ENCODE measurements around the gene CELA2A. TPM values are rescaled to one million over a fixed set of nuclear protein-coding genes. Genes with fewer than 3 reads are reported as not detected.
A peak's percentile ranks its signal among the peaks of the same experiment; 100 is the strongest.
"Not testable (repeated sequence)": the region's sequence is repeated elsewhere in the genome, so short reads cannot be mapped to it uniquely, and the experiment has no call there.

Gene CELA2A
- total and polyA plus RNA-seq, 4 donors = 0.72 TPM; not detected in 3

DNA sequence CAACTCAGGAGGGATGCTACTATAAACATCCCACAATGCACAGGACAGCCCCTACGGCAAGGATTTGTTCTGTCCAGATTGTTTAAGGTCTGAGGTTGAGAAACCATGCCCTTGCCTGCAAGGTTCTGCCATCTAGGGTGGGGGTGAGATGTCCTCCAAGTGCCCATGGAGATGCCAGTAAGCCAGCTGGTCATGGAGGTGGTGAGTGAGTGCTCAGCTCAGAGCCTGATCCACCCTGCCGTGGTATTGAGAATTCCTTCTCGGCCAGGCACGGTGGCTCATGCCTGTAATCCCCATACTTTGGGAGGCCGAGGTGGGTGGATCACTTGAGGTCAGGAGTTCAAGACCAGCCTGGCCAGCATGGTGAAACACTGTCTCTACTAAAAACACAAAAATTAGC lies 31.6 kb upstream of the CELA2A start:
- WGBS (ENCODE audit: insufficient coverage) = no CpG with 5 or more reads among the region's 5 CpGs
- peaks cover 33% of the 10 kb centered on the region for H3K4me1 ChIP-seq (ENCODE audit: control insufficient read depth, insufficient read depth, low read length)

DNA sequence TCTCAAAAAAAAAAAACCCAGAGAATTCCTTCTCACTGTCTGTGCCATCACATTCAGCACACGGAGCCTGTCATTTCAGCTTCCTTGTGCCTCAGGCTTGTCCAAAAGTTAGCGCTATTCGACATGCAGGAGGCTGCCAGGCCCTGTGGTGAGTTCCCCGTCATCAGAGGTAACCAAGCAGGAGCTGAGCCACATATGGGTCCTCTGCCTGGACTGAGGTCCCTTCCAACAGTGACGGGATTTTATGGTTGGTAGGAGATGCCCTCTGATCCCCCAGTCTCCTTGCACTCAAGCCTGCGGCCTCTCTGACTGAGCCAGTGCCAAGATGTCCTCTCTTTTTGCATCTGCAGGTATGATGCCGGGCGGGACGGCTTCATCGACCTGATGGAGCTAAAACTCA lies 31.0 kb upstream of the CELA2A start:
- Histone ChIP-seq H3K36me3 (ENCODE audit: control insufficient read depth, insufficient read depth, low read length) (peaks cover 61% of the 10 kb centered on the region), H3K9me3 (ENCODE audit: control insufficient read depth, insufficient read depth, low read length) (no peaks in the 10 kb centered on the region), H3K27me3 (ENCODE audit: control insufficient read depth, insufficient read depth, low read length) (no peaks in the 10 kb centered on the region), H3K4me1 (ENCODE audit: control insufficient read depth, insufficient read depth, low read length) (peaks cover 33% of the 10 kb centered on the region), H3K4me3 (ENCODE audit: low read depth, low read length) (no peak overlapping the region), H3K27ac (ENCODE audit: low read depth, low read length) (no peak overlapping the region)
- 93% methylated on average over 10 of the region's 10 CpGs for WGBS (ENCODE audit: insufficient coverage)
- no peak for DNase-seq (ENCODE audit: low read depth in 4 of 6, low spot score in 6 of 6)

More for the DNA sequence above, 31.6 kb upstream of the CELA2A start:
- Histone ChIP-seq H3K27me3 (ENCODE audit: control insufficient read depth, insufficient read depth, low read length) (no peaks in the 10 kb centered on the region), H3K36me3 (ENCODE audit: control insufficient read depth, insufficient read depth, low read length) (peaks cover 56% of the 10 kb centered on the region), H3K27ac (ENCODE audit: low read depth, low read length) (no peak overlapping the region), H3K9me3 (ENCODE audit: control insufficient read depth, insufficient read depth, low read length) (no peaks in the 10 kb centered on the region), H3K4me3 (ENCODE audit: low read depth, low read length) (no peak overlapping the region)
- DNase-seq (ENCODE audit: low read depth in 4 of 6, low spot score in 6 of 6) = no peak

DNA sequence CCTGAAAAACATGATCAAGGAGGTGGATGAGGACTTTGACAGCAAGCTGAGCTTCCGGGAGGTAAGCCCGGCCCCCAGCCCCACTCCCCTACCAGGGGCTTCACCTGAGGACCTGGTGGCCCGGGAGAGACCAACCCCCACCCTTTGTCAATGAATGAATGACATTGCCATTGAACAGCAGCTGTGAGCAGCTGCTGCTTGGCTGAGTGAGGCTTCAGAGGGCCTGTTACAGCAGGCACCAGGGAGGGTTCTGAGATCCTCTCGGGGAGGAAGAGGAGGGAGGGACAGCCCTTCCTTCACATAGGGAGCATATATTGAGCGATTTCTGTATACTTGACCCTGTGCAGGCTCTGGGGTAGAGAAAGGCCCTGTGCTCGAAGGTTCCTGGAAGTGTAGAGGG lies 30.6 kb upstream of the CELA2A start:
- Histone ChIP-seq H3K9me3 (ENCODE audit: control insufficient read depth, insufficient read depth, low read length) (no peaks in the 10 kb centered on the region), H3K27ac (ENCODE audit: low read depth, low read length) (no peak overlapping the region), H3K27me3 (ENCODE audit: control insufficient read depth, insufficient read depth, low read length) (no peaks in the 10 kb centered on the region), H3K4me3 (ENCODE audit: low read depth, low read length) (no peak overlapping the region), H3K4me1 (ENCODE audit: control insufficient read depth, insufficient read depth, low read length) (peaks cover 36% of the 10 kb centered on the region), H3K36me3 (ENCODE audit: control insufficient read depth, insufficient read depth, low read length) (peaks cover 66% of the 10 kb centered on the region)
- DNase-seq (ENCODE audit: low read depth in 4 of 6, low spot score in 6 of 6) = no peak
- WGBS (ENCODE audit: insufficient coverage) = 100% methylated on average over 2 of the region's 6 CpGs

DNA sequence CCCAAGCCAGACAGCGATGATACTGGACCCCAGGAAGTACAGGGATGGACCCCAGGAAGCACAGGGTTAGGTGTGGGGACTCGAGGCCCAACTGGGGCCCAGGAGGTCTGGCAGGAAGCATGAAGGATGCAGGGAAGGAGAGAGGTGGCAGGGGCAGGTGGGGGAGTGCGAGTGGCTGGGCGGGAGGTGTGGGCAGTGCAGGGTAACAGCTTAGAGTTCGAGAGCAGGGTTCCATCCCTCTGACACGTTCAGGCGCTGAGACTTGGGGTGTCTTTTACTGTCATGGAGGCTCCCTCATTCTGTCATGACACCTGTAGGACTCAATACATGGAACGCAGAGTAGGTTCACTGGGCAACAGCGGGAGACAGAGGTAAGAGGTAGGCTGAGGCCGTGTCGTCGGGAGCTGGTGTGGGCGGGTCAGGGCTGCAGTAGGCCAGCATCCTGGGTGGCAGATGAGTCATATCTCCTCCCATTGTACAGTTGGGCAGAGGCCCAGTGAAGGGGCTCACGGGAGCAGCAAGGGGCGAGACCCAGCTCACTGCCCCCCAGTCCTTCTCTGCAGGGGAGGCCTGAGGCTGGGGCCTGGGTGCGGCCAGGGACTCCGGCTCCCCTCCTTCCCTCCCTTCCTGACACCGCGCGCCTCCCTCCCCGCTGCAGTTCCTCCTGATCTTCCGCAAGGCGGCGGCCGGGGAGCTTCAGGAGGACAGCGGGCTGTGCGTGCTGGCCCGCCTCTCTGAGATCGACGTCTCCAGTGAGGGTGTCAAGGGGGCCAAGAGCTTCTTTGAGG lies 29.8 kb upstream of the CELA2A start:
- Histone ChIP-seq H3K27me3 (ENCODE audit: control insufficient read depth, insufficient read depth, low read length) (no peaks in the 10 kb centered on the region), H3K4me1 (ENCODE audit: control insufficient read depth, insufficient read depth, low read length) (peaks cover 29% of the 10 kb centered on the region), H3K36me3 (ENCODE audit: control insufficient read depth, insufficient read depth, low read length) (peaks cover 66% of the 10 kb centered on the region), H3K27ac (ENCODE audit: low read depth, low read length) (no peak overlapping the region), H3K4me3 (ENCODE audit: low read depth, low read length) (no peak overlapping the region), H3K9me3 (ENCODE audit: control insufficient read depth, insufficient read depth, low read length) (no peaks in the 10 kb centered on the region)
- 71% methylated on average over 20 of the region's 30 CpGs for WGBS (ENCODE audit: insufficient coverage)
- DNase-seq (ENCODE audit: low read depth in 4 of 6, low spot score in 6 of 6) = no peak

DNA sequence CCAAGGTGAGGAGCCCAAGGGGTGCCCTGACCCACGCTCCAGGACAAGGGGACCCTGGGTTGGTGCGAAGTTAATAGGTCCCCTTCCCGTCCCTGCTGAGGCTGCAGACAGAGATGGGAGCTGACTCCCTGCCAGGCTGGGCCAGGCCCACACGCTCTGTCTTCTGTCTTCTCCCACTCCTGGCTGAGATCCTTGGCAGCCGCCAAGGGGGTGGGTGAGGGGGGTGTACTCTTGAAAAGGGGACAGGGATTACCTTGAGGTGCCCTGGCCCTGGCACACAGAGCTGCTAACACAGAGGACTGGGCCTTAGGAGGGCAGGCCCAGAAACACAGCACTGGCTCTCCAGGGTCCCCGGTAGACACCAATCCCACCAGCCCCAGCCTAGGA lies 29.3 kb upstream of the CELA2A start:
- peak in 1 of 6 donors; percentile 59 for DNase-seq (ENCODE audit: low read depth in 4 of 6, low spot score in 6 of 6)
- H3K27ac ChIP-seq (ENCODE audit: low read depth, low read length) = no peak overlapping the region

DNA sequence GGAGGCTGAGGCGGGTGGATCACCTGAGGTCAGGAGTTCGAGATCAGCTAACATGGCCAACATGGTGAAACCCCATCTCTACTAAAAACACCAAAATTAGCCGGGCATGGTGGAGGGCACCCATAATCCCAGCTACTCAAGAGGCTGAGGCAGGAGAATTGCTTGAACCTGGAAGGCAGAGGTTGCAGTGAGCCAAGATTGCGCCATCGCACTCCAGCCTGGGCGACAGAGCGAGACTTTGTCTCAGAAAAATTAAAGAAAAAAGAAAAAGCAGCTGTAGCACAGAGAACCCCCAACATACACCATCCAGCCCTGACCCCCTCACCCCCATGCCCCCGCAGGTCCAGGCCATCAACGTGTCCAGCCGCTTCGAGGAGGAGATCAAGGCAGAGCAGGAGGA lies 28.3 kb upstream of the CELA2A start:
- H3K36me3 ChIP-seq (ENCODE audit: control insufficient read depth, insufficient read depth, low read length) = peaks cover 64% of the 10 kb centered on the region
- peaks cover 33% of the 10 kb centered on the region for H3K4me1 ChIP-seq (ENCODE audit: control insufficient read depth, insufficient read depth, low read length)
- H3K4me3 ChIP-seq (ENCODE audit: low read depth, low read length); H3K9me3 ChIP-seq (ENCODE audit: control insufficient read depth, insufficient read depth, low read length); DNase-seq (ENCODE audit: low read depth in 4 of 6, low spot score in 6 of 6); H3K27me3 ChIP-seq (ENCODE audit: control insufficient read depth, insufficient read depth, low read length); H3K27ac ChIP-seq (ENCODE audit: low read depth, low read length): not testable (repeated sequence)
- WGBS (ENCODE audit: insufficient coverage) = 87% methylated on average over 3 of the region's 11 CpGs

More for the DNA sequence above, 29.3 kb upstream of the CELA2A start:
- H3K27me3 ChIP-seq (ENCODE audit: control insufficient read depth, insufficient read depth, low read length) = no peaks in the 10 kb centered on the region
- H3K4me1 ChIP-seq (ENCODE audit: control insufficient read depth, insufficient read depth, low read length) = peaks cover 30% of the 10 kb centered on the region
- WGBS (ENCODE audit: insufficient coverage) = 70% methylated on average over 4 of the region's 6 CpGs
- H3K4me3 ChIP-seq (ENCODE audit: low read depth, low read length) = no peak overlapping the region
- no peaks in the 10 kb centered on the region for H3K9me3 ChIP-seq (ENCODE audit: control insufficient read depth, insufficient read depth, low read length)
- H3K36me3 ChIP-seq (ENCODE audit: control insufficient read depth, insufficient read depth, low read length) = peaks cover 67% of the 10 kb centered on the region

DNA sequence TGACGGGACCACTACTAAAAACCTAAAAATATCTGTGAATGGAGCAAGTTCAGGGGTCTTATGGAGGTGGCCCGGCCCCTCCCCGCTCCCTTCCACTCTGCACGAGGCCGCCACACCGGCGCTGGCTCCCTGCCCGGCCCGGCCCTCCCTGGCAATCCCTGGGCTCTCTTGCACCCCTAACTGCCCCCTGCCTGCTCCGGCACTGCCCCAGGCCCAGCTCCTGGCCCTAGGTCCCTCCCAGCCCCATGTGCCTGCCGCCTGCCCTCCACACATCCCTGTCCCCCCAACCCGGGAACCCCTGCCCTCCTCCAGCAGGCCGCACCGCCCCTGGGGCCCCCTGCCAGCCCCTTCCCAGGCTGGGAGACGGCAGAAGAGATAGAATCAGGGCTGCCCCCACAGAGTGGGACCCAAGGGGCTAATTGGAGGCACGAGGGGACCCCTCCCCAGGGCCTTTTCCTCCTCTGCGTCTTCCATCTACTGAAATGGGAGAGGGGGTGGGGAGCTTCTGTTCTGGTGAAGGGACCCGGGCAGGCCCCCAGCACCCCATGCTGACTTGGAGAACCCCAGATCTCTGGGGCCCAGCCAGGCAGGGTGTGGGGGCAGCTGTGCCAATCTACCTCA lies 27.6 kb upstream of the CELA2A start:
- H3K36me3 ChIP-seq (ENCODE audit: control insufficient read depth, insufficient read depth, low read length) = peaks cover 64% of the 10 kb centered on the region
- H3K4me3 ChIP-seq (ENCODE audit: low read depth, low read length) = no peak overlapping the region
- H3K4me1 ChIP-seq (ENCODE audit: control insufficient read depth, insufficient read depth, low read length) = peaks cover 33% of the 10 kb centered on the region
- H3K27ac ChIP-seq (ENCODE audit: low read depth, low read length) = no peak overlapping the region
- no peaks in the 10 kb centered on the region for H3K9me3 ChIP-seq (ENCODE audit: control insufficient read depth, insufficient read depth, low read length)
- H3K27me3 ChIP-seq (ENCODE audit: control insufficient read depth, insufficient read depth, low read length) = no peaks in the 10 kb centered on the region
- 66% methylated on average over 11 of the region's 18 CpGs for WGBS (ENCODE audit: insufficient coverage)
- no peak for DNase-seq (ENCODE audit: low read depth in 4 of 6, low spot score in 6 of 6)

DNA sequence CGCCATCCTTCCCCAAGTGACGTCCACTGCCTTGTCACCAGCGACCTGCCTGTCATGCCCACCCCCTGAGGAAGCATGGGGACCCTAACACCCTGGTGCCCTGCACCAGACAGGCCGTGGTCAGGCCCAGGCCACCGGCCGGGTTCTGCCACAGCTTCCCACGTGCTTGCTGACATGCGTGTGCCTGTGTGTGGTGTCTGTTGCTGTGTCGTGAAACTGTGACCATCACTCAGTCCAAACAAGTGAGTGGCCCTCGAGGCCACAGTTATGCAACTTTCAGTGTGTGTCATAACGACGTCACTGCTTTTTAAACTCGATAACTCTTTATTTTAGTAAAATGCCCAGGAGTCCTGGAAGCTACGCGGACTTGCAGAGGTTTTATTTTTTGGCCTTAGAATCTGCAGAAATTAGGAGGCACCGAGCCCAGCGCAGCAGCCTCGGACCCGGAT lies 26.8 kb upstream of the CELA2A start:
- no peak overlapping the region for H3K4me3 ChIP-seq (ENCODE audit: low read depth, low read length)
- no peaks in the 10 kb centered on the region for H3K27me3 ChIP-seq (ENCODE audit: control insufficient read depth, insufficient read depth, low read length)
- H3K9me3 ChIP-seq (ENCODE audit: control insufficient read depth, insufficient read depth, low read length) = no peaks in the 10 kb centered on the region
- no peak overlapping the region for H3K27ac ChIP-seq (ENCODE audit: low read depth, low read length)
- no peak for DNase-seq (ENCODE audit: low read depth in 4 of 6, low spot score in 6 of 6)
- H3K4me1 ChIP-seq (ENCODE audit: control insufficient read depth, insufficient read depth, low read length) = peaks cover 33% of the 10 kb centered on the region
- 92% methylated on average over 12 of the region's 19 CpGs for WGBS (ENCODE audit: insufficient coverage)
- H3K36me3 ChIP-seq (ENCODE audit: control insufficient read depth, insufficient read depth, low read length) = peaks cover 60% of the 10 kb centered on the region

DNA sequence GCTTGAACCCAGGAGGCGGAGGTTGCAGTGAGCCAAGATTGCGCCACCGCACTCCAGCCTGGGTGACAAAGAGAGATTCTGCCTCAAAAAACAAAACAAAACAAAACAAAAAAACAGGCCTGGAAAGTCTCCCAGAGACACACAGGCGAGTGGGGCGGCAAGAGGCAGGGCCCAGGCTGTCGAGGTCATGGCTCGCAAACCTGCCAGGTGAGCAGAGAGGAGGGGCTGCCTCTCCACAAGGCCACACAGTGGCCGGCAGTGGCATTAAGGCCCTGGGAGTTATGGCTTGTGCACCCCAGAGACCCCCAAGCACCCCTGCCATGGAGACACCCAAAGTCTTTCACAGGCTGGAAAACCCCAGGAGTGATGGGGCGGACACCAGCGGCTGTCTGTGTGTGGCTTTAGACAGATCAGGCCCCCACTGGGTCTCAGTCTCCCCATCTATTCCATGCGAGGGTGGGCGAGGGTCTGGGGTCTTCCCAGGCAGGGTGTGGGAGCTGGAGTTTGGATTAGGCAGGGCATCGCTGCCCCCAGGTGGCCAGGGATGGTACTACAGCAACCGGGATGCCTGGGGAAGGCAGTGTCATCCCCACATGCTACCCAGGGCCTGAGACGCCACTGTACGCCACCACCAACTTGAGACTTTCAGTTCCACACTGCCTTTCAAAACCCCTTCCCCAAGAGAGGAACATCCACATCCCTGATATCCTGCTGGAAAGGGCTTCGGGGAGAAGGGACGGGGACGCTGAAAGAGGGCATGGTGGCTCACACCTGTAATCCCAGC lies 25.6 kb upstream of the CELA2A start:
- DNase-seq (ENCODE audit: low read depth in 4 of 6, low spot score in 6 of 6) = peak in 3 of 6 donors; percentile 53 to 89 (median 85)
- H3K27ac ChIP-seq (ENCODE audit: low read depth, low read length) = no peak overlapping the region
- no peak overlapping the region for H3K4me3 ChIP-seq (ENCODE audit: low read depth, low read length)
- H3K4me1 ChIP-seq (ENCODE audit: control insufficient read depth, insufficient read depth, low read length) = peaks cover 33% of the 10 kb centered on the region
- no peaks in the 10 kb centered on the region for H3K27me3 ChIP-seq (ENCODE audit: control insufficient read depth, insufficient read depth, low read length)
- H3K9me3 ChIP-seq (ENCODE audit: control insufficient read depth, insufficient read depth, low read length) = no peaks in the 10 kb centered on the region
- 37% methylated on average over 13 of the region's 19 CpGs for WGBS (ENCODE audit: insufficient coverage)
- peaks cover 55% of the 10 kb centered on the region for H3K36me3 ChIP-seq (ENCODE audit: control insufficient read depth, insufficient read depth, low read length)

All from spinal cord (tissue), 10 donors.